Measurements from ENCODE around the gene LEKR1. TPM values are rescaled to one million over a fixed set of nuclear protein-coding genes. Genes with fewer than 3 reads are reported as not detected.
A peak's percentile ranks its signal among the peaks of the same experiment; 100 is the strongest.

LEKR1 gene
- total and polyA plus RNA-seq, 2 of the 13 experiments (the other 11 are each of a cell fraction or from before 2014, with no cell fraction given) = 0.49 to 1.5 TPM

DNA sequence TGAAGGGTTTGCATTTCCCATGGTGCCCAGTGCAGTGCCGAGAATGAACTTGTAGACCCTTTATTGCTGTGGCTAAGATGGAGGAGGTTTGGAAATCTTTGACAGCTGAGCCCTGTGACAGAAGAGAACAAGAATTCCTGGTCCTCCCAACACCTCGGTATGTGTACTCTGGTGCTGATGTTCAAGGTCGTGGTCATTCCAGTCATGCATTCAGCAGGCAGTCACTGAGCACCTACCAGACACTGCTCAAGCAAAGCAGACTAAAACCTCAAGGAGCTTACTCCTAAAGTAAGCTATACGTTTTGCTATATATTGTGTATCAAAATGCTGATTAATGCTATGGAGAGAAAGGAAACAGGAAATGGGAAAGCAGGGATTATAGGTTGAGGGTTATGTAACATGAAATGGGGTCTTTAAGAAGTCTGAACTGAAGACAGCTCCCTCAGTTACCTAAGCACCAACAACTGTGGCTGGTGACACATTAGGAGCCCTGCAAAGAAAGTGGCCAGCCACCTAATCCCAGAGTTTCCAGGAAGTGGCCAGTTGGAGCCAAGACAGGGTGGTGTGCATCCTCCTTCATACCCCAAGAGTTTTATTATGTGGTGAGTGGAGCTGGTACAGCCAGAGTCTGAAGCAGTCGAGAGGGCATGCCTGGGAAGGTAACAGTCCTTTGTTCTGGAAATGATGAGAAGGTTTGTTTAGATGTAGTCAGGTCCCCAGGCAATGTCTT is 268.8 kb downstream of the LEKR1 start (continued):
- TF ChIP-seq, protein P1, sequence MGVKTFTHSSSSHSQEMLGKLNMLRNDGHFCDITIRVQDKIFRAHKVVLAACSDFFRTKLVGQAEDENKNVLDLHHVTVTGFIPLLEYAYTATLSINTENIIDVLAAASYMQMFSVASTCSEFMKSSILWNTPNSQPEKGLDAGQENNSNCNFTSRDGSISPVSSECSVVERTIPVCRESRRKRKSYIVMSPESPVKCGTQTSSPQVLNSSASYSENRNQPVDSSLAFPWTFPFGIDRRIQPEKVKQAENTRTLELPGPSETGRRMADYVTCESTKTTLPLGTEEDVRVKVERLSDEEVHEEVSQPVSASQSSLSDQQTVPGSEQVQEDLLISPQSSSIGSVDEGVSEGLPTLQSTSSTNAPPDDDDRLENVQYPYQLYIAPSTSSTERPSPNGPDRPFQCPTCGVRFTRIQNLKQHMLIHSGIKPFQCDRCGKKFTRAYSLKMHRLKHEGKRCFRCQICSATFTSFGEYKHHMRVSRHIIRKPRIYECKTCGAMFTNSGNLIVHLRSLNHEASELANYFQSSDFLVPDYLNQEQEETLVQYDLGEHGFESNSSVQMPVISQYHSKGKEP (CRISPR knock-in tag; IDR thresholded peaks at IDR 0.05) = no peak
- TF ChIP-seq ZNF33A (CRISPR knock-in tag; IDR thresholded peaks at IDR 0.05; ENCODE audit: borderline replicate concordance) (no peak), ZNF781 (CRISPR knock-in tag; IDR thresholded peaks at IDR 0.05; ENCODE audit: borderline replicate concordance, not compliant biosample characterization) (no peak), PRMT3 (CRISPR knock-in tag; IDR thresholded peaks at IDR 0.05; ENCODE audit: borderline replicate concordance, low read depth) (no peak), ZNF432 (CRISPR knock-in tag; IDR thresholded peaks at IDR 0.05; ENCODE audit: borderline replicate concordance) (no peak), RFXANK (CRISPR knock-in tag; IDR thresholded peaks at IDR 0.05) (no peak), ZNF570 (CRISPR knock-in tag; IDR thresholded peaks at IDR 0.05; ENCODE audit: borderline replicate concordance) (no peak), MAFF (IDR thresholded peaks at IDR 0.05; ENCODE audit: low read depth, low read length) (no peak), ZNF557 (CRISPR knock-in tag; IDR thresholded peaks at IDR 0.05) (no peak), ZC3H13 (CRISPR knock-in tag; IDR thresholded peaks at IDR 0.05) (no peak), ZBTB8A (CRISPR knock-in tag; IDR thresholded peaks at IDR 0.05; ENCODE audit: borderline replicate concordance, low read depth) (no peak), HDAC1 (CRISPR knock-in tag; IDR thresholded peaks at IDR 0.05) (peak; percentile 61), FOXM1 (CRISPR knock-in tag; IDR thresholded peaks at IDR 0.05) (no peak), GTF3A (CRISPR knock-in tag; conservative IDR thresholded peaks at IDR 0.05) (no peak)
- TF ChIP-seq, protein P2, sequence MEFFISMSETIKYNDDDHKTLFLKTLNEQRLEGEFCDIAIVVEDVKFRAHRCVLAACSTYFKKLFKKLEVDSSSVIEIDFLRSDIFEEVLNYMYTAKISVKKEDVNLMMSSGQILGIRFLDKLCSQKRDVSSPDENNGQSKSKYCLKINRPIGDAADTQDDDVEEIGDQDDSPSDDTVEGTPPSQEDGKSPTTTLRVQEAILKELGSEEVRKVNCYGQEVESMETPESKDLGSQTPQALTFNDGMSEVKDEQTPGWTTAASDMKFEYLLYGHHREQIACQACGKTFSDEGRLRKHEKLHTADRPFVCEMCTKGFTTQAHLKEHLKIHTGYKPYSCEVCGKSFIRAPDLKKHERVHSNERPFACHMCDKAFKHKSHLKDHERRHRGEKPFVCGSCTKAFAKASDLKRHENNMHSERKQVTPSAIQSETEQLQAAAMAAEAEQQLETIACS (CRISPR knock-in tag; IDR thresholded peaks at IDR 0.05) = no peak
- TF ChIP-seq, protein P3, sequence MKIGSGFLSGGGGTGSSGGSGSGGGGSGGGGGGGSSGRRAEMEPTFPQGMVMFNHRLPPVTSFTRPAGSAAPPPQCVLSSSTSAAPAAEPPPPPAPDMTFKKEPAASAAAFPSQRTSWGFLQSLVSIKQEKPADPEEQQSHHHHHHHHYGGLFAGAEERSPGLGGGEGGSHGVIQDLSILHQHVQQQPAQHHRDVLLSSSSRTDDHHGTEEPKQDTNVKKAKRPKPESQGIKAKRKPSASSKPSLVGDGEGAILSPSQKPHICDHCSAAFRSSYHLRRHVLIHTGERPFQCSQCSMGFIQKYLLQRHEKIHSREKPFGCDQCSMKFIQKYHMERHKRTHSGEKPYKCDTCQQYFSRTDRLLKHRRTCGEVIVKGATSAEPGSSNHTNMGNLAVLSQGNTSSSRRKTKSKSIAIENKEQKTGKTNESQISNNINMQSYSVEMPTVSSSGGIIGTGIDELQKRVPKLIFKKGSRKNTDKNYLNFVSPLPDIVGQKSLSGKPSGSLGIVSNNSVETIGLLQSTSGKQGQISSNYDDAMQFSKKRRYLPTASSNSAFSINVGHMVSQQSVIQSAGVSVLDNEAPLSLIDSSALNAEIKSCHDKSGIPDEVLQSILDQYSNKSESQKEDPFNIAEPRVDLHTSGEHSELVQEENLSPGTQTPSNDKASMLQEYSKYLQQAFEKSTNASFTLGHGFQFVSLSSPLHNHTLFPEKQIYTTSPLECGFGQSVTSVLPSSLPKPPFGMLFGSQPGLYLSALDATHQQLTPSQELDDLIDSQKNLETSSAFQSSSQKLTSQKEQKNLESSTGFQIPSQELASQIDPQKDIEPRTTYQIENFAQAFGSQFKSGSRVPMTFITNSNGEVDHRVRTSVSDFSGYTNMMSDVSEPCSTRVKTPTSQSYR (CRISPR knock-in tag; IDR thresholded peaks at IDR 0.05; ENCODE audit: borderline replicate concordance) = no peak
- TF ChIP-seq, protein P4, sequence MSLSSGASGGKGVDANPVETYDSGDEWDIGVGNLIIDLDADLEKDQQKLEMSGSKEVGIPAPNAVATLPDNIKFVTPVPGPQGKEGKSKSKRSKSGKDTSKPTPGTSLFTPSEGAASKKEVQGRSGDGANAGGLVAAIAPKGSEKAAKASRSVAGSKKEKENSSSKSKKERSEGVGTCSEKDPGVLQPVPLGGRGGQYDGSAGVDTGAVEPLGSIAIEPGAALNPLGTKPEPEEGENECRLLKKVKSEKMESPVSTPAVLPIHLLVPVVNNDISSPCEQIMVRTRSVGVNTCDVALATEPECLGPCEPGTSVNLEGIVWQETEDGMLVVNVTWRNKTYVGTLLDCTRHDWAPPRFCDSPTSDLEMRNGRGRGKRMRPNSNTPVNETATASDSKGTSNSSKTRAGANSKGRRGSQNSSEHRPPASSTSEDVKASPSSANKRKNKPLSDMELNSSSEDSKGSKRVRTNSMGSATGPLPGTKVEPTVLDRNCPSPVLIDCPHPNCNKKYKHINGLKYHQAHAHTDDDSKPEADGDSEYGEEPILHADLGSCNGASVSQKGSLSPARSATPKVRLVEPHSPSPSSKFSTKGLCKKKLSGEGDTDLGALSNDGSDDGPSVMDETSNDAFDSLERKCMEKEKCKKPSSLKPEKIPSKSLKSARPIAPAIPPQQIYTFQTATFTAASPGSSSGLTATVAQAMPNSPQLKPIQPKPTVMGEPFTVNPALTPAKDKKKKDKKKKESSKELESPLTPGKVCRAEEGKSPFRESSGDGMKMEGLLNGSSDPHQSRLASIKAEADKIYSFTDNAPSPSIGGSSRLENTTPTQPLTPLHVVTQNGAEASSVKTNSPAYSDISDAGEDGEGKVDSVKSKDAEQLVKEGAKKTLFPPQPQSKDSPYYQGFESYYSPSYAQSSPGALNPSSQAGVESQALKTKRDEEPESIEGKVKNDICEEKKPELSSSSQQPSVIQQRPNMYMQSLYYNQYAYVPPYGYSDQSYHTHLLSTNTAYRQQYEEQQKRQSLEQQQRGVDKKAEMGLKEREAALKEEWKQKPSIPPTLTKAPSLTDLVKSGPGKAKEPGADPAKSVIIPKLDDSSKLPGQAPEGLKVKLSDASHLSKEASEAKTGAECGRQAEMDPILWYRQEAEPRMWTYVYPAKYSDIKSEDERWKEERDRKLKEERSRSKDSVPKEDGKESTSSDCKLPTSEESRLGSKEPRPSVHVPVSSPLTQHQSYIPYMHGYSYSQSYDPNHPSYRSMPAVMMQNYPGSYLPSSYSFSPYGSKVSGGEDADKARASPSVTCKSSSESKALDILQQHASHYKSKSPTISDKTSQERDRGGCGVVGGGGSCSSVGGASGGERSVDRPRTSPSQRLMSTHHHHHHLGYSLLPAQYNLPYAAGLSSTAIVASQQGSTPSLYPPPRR (CRISPR knock-in tag; IDR thresholded peaks at IDR 0.05; ENCODE audit: borderline replicate concordance) = no peak
